Stimulated activated CD4-positive, alpha-beta T cell treated with anti-CD3 and anti-CD28 coated beads, Interleukin-15, amount 100 ng/mL, for 48 hours (primary cell): ENCODE measurements around the gene SUCO.
A peak's percentile ranks its signal among the peaks of the same experiment; 100 is the strongest.

Experiments used
- DNase-seq, 2 donors: peaks; one replicate each; pipeline ENCODE4 v3.0.0-alpha.2; 2020; ENCODE audit warnings: low read depth in 2 of 2

The SUCO gene

GRCh38 chr1:172515436-172515835 lies 17.5 kb upstream of the SUCO start:
- no peak for DNase-seq

DNA sequence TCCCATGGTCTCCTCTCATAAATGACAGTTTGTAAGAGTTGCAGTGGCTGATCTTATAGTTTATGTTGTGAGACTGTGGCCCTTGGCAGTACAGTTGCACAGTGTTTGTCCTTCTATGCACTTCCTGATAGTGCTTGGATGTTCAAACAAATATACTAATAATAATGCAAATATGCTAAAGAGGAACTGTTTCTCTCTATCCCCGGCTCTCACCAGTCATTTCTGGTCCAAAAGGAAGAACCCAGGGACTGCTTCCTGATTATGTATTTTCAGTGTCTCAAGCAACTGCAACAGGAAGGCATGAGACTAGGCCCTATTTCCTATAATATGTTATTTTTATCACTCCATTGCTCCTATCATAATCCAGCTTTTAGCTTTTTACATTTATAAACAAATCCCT lies 17.0 kb upstream of the SUCO start:
- DNase-seq = no peak

DNA sequence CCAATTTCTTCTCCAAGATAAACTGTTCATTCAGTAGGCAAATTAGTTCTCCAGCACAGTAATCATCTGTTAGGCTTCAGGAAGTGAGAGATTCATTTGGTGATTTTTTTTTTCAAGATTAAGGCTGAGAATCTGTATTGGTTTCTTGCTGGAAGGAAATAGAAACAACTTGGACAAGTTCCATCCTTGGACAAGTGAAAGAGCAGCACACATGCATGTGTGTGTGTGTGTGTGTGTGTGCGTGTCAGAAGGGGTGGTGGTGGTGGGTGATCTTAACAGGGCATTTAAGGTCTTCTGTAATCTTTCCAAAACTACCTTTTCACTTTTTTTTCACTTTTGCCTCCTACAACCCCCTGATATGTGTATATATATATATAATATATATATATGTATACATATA lies 15.9 kb upstream of the SUCO start:
- no peak for DNase-seq

GRCh38 chr1:172517545-172517944 lies 15.4 kb upstream of the SUCO start:
- DNase-seq = no peak

DNA sequence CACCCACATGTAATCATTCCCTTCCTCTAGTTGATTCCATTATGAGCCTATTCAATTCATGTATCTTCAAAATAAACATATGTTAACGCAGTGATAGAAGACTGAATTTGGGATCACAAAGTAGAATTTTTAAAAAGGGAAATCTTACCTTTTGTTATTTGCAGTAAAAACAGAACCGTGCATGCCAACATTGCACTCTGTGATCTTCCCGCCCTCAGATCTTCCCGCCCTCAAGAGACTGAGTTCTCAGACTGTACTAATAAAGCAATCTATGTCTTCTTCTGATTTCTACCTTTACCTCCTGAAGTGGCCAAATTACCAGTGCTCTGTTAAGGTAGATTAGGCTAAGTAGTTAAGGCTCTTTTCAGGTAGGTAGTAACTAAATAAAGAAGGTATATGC lies 3.6 kb upstream of the SUCO start:
- no peak for DNase-seq

DNA sequence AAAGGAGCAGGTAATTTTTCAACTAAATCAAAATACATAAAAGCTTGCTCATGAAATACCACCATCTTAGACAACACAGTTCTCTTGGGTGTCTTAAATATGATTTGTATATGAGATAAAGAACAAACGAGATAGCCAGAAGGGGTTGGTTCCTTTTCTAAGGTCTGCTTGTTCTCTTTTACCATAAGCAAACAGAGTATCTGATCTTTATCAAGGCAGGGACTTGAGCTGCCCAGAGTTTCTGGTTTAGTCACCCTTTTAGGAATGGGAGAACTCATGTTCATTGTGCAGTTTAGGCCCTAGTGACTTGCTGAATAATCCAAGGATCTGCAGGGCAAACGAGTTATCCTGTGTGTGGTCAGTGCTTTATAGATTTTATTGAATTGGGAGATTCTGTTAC lies 3.0 kb upstream of the SUCO start:
- no peak for DNase-seq

- no peak for DNase-seq
Observed at GRCh38 chr1:172531412-172532182, 1.4 kb upstream of the SUCO start.

GRCh38 chr1:172532183-172532699 lies 709 bp upstream of the SUCO start:
- DNase-seq = peak; percentile 77 to 79

DNA sequence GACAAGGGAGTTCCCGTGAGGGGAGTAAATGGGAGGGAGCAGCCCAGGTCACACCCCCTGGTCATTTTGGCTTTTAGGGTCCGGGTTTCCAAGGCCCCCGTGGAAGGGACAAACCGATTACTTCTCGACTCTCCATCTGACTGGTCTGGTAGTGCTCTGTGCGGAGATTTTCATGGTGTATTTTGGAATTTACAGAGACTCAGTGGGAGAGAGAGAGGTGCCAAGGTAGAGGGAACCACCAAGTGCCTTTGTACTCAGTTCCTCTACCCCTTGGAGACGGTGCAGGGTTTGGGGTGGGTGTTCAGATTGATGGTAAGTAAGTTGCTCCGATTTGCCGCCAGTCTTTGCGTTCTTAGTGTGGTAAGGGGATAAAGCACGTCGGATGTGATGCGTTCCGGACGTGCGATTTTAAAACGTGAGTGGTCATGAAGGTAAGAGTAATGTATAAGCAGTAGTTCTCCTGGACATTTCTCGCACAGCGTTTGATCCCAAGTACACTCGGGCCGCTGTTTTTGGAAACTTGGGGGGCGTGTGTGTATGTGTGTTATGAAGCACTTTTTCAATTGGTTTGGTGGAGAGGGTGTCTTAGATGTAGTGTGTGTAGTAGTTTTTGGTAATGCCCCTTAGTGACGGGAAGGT lies 682 bp downstream of the SUCO start:
- peak; percentile 22 to 27 for DNase-seq

GRCh38 chr1:172536256-172536655 lies 3.3 kb downstream of the SUCO start:
- no peak for DNase-seq

- no peak for DNase-seq
Observed at GRCh38 chr1:172537366-172537765, 4.4 kb downstream of the SUCO start.

DNA sequence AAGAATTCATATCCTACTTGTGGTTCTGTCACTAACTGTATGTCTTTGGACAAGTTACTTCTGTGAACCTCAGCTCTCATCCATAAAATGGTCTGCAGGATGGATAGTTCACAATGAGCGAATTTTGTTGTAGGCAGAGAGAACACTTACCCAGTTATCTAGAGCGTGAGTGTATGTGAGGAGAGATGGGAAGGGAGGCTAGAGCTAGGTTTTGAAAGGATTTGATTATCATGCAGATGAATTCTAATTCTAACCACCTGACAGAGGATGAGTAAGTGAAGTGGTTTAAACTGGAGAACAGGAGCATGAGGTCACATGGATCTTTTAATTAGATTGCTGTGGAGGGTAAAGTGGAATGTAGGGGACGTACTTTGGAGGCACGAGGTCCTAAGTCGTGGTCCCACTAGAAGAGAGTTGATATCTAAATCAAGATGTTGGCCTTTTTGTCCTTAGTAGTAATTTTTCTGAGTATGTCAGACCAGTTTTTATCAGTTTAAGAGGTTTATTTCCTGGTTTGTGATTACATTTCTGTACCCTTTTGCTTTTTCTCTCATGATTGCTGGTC lies 5.0 kb downstream of the SUCO start:
- DNase-seq = no peak

GRCh38 chr1:172540635-172541034 lies 7.7 kb downstream of the SUCO start:
- DNase-seq = no peak

DNA sequence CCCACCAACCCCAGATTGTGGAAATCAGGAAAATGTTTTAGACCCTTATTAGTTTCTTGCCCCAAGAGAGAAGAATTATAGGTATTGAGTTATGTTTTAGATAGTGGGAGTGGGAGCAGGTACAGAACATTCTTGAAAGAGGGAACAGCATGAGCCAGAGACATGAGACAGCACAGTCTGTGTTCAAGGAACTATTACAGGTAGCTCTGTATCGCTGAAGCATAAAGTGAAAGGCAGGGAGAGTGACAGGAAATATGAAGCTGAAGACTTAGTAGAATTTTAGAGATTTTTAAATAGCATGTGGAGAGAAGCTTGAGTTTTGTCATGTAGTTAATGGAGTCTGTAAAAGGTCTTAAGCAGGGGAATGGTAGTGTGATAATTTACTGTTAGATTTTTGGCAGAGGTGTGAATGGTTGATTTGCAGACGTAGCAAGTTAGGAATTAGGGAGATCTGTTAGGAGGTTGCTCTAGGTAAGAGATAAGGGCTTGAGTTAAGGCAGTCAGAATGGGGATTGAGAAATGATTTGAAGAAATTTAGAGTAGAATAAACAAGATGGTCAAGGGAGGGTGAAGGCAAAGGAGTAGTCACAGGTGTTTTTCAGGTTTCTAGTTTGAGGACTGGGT lies 11.6 kb downstream of the SUCO start:
- no peak for DNase-seq

GRCh38 chr1:172545396-172546004 lies 12.6 kb downstream of the SUCO start:
- no peak for DNase-seq

DNA sequence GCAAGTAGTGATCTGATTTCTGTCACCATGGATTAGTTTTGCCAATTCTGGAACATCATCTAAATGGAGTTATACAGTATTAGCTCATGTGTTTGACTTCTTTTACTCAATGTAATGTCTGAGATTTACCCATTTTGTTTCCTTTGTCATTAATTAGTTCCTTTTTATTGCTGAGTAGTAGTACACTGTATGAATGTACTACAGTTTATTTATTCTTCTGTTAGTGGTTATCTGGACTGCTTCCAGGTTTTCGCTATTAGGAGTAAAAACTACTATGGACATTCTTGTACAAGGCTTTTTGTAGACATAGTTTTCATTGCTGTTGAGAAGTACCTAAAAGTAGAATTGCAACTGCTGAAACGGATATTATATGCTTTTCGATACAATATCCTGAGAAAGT lies 14.1 kb downstream of the SUCO start:
- DNase-seq = no peak

GRCh38 chr1:172549621-172550280 lies 16.8 kb downstream of the SUCO start:
- DNase-seq = no peak

GRCh38 chr1:172551279-172551678 lies 18.3 kb downstream of the SUCO start:
- DNase-seq = no peak

DNA sequence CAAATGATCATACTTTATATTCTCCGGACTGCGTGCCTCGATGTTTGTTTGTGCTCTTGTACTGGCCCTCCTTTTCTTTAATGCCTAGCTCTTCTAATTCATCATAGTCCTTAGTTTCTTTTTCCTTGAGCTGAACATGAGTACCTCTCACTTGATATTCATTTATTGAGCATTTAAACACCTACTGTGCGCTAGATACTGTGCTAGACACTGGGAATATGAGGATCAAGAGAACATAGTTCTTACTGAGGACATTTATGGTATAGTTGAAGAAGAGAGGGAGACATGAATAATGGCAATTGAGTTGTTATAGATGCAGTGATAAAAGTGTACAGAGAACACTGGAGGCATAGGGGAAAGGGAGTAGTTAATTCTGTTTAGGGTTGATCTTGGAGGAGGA lies 22.0 kb downstream of the SUCO start:
- DNase-seq = no peak

DNA sequence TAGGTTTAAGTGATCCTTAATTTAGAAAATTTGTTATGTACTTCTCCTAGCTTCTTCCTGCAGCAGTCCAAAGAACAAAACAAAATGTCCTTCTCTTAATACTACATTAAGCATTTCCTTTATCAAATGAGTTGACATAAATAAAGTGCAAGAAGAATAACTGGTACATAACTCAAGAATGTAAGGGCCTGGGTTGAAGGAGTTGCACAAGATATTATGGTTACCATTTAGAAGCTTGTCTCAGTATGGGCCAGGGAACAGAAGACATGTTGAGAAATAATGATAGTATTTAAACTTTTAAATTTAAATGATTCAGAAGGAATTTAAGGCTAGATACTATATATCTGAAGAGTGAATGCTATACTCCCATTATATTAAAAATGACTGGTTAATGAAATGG lies 23.5 kb downstream of the SUCO start:
- DNase-seq = no peak

DNA sequence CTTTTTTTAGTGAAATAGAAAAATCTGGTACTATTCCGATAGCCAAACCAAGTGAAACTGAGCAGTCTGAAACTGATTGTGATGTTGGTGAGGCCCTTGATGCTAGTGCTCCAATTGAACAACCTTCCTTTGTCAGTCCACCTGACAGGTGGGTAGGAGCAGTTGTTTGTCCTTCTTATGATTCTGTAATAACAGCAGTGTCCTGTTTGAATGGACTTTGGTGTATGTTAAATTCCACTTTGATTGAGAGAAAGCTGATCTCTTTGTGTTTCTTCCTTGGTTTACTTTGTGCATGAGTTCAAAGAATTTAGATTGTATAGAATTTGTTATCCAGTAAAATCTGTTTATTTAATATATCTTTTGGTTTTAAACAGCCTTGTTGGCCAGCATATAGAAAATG lies 24.3 kb downstream of the SUCO start:
- no peak for DNase-seq
